GM19324 (cell line): ENCODE measurements around the gene DNAJC1.

Experiments used
- ATAC-seq: cut with Tn5 transposase; IDR thresholded peaks from one replicate; pipeline ENCODE4 v1.9.1; 2021; ENCODE audit warnings: mild to moderate bottlenecking, moderate library complexity; ENCODE audit not compliant: unreplicated experiment, low FRiP score

Gene DNAJC1

DNA sequence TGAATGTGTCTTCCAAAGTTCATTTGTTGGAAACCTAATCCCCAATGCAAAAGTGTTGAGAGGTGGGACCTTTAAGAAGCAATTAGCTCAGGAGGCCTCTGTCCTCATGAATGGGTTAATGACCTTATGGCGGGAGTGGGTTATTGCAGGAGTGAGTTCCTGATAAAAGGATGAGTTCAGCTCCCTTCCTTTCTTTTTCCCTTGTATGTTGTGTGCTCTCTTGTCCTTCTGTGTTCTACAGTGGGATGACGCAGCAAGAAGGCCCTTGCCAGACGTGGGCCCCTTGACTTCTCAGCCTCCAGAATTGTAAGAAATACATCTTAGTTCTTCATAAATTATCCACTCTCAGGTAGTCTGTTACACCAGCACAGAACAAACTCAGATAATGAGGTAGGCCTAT is 206.0 kb downstream of the DNAJC1 start:
- no peak for ATAC-seq

DNA sequence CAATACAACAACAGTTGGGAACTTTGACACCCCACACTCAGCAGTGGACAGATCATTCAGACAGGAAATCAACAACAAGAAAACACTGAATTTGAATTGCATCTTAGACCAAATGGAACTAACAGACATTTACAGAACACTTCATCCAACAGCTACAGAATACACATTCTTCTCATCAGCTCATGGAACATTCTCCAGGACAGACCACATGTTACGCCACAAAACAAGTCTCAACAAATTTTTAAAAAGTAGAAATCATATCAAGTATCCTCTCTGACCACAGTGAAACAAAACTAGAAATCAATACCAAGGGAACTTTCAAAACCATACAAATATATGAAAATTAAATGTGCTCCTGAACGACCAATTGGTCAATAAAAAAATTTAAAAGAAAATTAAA is 212.3 kb downstream of the DNAJC1 start:
- ATAC-seq: no peak

DNA sequence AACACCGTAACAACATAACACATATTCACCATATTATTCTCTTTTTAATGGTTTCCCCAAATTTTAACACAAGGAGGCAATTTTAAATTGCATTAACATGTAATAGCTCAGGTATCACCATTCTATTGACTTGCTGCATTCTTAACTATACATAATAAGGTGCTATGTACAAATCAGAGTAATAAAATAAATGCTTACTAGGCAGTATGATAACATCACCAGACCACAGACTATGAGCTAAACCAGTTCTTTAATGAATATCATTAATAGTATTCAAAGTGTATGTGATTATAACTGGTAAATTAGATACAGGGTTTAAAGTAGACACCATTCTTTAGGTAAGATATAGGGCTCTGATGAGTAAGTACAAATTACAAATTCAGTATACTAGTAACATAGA is 226.6 kb downstream of the DNAJC1 start:
- no peak for ATAC-seq

DNA sequence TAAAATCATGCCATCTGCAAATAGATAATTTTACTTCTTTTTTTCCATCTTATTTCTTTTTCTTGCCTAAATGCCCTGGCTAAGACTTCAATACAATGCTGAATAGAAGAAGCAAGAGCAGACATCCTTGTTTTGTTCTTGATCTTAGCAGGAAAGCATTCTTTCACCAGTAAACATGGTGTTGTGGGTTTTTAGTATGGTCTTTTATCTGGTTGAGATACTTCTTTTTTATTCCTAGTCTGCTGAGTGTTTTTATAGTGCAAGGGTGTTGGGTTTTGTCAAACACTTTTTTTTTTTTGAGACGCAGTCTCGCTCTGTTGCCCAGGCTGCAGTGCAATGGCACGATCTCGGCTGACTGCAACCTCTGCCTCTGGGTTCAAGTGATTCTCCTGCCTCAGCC is 232.3 kb downstream of the DNAJC1 start:
- no peak for ATAC-seq

DNA sequence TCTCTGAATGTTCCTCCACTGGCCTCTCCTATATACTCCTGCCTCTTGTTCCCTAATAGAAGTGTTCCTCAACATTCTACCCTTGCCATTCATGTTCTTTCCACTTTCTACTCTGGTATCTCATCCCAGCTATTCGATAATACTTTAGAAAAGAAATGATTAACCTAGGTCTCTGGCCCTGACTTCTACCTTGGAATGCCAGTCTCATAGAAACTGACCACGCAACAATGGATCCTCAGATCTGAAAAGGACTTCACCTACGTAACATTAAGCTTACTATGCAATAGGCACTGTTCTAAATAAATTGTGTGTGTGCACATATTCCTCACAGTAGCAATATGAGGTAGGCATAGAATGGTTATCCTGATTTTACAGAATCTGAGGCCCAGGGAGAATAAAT is 234.5 kb downstream of the DNAJC1 start:
- ATAC-seq: no peak

DNA sequence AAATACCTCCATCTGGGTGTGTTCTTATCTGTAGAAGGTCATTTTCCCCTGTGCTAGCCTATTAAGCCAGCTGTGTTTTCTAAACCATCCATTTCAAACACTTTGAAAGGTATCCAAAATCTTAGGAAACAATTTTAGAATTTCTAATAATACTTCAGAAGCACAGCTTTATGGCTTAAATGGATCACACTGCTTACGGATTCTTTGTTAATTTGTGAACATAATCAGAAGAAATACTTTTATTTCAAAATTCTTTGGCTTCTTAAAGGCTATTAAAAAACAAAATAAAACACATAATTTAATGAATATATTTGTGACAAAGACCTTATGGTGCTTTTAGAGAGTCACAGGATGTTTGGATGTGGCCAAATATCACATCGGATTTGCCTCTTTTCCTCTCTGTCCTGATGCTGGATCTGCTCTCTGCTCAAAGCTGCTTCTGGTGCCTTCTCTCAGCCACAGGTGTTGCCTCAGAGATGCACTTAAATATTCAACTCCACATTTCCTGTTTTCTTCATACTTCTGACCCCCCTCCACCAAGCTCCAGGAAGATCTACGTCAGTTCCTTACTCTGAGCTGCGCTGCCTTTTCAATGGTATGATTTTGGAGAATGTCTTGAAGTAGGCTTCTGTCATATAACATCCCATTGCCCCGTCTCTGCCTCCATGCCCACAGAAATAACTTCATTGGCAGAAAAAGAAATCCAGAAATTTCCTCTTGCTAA is 238.9 kb downstream of the DNAJC1 start:
- ATAC-seq: no peak

DNA sequence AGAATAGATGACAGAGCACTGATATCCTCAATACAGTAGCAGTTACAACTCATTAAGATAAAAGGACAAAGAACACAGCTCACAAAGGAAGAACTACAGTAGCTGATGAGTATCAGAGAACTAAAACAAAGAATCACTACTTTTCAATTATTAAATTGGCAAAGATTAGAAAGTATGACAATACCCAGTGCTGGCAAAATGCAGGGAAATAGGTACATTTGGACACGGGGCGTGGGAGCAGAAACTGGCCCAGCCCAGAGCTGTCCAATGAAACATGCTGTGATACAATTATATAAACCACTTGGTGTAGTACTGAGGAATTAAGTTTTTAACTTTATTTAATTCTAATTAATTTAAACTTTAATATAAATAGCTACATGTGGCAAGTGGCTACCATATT is 243.2 kb downstream of the DNAJC1 start:
- no peak for ATAC-seq

DNA sequence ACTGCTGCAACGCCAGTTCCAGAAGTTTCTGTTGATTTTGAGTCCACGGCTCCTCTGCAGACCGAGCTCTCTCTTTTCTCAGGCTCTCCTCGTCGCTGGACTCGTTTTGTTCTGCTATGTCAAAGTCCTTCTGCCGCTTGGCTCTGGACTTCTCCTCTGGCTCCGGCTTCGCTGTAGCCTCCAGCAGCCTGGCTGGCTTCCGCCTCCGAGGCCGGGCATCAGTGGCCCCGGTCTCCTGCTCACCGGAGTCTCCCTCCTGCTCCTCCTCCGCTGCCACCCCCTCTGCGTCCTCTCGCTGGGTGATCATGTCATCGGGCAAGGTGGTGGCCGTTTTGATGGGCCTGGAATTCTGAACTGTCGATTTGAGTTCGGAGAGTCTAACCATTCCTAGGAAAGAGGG is 244.3 kb downstream of the DNAJC1 start:
- ATAC-seq: no peak

DNA sequence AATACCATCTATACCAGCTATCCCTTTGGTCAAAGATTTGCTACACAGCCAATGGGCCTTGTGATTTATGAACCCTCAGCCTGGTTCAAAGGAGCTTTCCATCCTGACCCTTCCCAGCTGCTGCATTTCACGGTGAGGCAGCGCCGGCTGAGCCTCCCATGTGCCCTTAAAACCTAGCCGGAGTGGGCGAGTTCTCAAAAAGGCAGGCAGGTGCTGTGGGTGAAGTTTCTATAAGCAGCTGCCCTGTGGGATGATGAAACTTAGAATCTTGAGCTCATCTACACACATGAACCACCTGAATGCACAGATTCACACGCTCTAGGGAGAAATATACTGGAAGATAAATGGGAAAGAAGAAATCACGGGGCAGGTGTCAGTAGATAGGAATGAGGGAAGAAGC is 244.8 kb downstream of the DNAJC1 start:
- no peak for ATAC-seq

DNA sequence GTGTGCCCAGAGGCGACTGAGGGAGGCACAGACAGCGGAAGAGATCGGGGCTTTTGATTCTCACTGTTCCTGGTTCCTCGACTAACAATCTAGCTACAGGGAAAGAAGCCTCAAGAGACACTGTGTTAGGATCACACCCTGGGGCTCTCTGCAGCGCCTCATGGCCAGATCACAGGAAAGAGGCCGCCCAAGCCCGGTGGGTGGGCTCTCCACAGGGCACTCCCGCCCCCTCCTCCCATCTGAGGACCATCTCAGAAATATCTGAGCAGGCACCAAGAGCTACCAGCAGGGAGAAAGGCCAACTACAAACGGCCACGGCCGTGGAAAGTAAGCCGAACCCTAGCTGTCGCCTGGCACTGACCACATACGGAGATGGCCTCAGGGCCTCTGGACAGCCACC is 245.3 kb downstream of the DNAJC1 start:
- ATAC-seq: no peak

DNA sequence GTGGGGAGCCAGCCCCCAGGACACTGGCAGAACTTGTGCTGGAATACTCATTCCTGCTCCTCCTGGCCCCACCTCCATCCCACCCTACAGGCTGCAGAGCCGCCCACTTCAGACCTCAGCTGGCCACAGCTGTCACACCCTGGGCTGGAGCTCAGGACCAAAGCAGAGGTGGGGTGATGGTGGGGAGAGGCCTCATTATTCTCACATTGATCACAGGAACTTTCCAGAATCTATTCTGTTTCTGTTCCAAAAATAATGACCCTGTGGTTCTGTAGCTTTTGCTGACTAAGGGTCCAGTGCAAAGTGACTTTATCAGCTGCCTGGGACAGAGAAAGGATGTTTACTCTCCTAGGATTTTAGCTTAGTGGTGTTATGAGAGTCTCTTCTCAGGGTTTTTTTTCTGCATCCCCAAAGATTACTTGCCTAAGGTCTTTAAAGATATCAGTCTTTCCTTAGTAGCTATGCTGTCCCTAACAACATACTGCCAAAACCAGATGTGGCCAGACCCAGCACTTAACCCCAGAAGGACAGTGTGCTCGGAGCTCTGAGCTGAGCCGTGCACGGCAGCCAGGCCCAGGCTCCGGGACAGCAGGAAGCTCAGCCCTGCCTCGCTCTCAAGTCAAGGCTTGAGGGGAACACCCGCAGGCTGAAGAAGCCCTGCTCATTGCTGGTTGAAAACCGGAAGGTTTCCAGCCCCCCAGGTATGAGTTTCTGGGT is 246.2 kb downstream of the DNAJC1 start:
- no peak for ATAC-seq

DNA sequence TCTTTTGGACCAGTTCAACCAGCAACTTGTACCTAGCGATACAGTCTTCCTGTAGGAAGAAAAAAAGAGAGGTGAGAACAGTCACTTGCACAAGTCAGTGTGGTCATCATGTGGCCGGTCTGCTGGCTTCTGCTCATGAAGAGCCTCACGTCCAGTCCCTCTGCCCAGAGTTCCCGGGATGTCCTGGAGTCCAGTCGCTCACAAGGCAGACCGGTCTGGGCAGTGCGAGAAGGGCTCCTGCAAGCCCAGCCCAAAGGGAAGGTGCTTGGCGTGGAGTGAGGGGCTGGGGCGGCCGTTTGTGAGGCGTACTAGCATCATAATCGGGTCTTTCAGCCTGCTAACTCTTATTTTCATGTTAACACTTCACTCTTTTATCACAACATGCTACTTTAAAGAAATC is 246.8 kb downstream of the DNAJC1 start:
- ATAC-seq: no peak

DNA sequence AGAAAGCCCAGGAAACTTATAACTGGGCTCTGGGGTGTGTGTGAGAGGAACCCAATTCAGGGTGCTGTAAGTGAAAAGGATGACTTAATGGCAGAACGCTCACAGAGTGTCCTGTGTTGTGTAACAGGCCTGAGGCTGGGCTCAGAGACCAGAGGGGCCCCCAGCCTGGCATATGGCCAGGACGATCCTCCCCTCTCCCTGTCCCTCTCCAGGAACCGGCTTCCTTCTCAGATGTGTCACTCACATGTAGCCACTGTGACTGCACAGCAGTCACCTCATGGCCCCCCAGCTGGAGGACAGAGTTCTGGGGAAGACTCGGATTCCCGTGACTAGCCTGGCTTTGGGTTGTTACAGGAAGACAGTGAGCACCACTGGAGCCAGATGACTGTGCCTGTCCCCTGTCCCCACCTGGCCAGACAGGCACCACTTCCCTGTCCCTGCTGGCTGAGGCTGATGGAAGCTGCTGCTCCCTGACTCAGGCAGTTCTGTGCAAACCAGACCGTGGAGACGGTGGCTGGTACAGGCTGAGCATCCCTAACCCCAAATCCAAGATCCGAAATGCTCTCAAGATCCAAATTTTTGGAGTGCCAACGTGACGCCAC is 249.0 kb downstream of the DNAJC1 start:
- ATAC-seq: no peak

DNA sequence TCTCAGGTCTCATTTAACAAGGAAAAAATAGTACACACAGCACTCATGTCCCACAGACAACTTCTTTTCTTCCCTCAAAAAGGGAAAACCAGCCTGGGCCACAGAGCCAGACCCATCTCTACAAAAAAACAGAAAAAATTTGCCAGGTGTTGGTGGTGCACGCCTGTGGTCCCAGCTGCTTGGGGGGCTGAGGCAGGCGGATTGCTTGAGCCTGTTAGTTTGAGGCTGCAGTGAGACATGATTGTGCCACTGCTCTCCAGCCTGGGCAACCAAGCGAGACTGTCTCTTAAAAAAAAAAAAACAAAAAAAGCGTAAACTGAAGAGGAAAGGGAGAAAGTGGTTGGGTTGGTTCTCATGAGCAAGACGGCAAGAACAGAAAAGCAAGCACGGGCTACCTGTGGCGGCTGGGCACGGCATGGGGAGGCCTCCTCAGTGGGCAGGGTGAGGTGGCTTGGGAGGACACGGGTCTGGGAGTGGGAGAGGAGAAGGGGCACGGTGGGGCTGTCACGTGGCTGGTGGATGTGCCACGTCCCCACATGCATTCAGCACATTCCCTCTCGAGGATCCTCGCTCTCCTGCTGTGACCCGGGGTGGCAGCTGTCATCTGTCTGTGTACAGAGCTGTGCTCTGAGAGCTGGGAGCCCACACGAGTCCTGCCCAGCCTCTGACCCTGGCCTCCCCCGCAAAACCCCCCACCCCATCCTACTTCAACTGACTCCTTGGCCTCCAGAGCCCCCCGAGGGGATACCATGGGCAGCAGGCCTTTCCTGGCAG is 249.8 kb downstream of the DNAJC1 start:
- ATAC-seq: no peak

DNA sequence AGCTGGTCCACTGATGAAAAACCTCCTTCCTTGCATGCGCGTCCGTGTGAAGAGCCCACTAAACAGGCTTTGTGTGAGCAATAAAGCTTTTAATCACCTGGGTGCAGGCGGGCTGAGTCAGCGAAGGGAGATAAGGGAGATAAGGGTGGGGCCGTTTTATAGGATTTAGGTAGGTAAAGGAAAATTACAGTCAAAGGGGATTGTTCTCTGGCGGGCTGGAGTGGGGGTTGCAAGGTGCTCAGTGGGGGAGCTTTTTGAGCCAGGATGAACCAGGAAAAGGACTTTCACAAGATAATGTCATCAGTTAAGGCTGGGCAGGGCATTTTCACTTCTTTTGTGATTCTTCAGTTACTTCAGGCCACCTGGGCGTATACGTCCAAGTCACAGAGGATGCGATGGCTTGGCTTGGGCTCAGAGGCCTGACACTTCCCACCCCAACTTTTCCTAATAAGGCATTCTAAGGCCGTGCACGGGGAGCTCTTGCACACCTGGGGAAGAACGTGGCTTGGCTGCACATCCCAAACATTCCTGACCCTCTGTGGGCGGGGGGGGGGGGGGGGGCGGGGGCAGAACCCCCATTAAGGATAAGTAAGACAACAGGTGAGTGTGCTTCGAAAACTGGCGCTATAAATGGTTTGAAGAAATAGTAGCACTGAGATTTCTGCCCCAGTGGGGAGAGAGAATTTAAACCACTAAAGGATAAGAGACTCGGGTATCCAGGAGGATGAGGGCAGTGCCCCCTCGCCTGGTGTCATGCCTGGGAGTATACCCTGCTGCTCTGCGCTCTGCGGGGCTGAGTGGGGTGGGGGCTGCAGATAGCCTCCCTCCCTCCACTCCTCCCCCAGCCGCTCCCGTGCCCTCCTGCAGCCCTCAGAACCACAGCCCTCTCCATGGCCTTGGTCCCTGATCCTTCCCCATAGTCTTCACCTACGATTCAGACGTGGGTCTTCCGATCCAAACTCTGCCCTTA is 251.9 kb downstream of the DNAJC1 start:
- ATAC-seq: no peak

DNA sequence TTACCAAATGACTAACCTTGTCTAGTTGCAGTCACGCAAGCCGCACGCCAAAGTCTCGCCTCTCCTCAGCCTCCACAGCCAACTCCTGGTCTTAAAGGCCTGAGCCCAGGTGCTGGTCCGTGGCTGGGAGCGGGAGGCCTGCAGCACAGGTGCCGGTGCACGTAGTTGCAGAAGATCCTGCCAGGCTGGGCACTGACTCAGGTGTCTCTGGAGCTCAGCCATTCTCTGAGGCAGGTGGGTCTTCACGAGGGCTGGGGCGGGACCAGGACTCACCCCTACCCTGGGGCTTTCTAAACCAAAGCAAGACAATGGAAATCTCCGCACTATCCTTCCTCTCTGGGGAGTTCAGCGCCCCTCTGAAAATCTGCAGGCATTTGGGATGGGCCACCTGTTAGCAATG is 253.1 kb downstream of the DNAJC1 start:
- ATAC-seq: no peak

DNA sequence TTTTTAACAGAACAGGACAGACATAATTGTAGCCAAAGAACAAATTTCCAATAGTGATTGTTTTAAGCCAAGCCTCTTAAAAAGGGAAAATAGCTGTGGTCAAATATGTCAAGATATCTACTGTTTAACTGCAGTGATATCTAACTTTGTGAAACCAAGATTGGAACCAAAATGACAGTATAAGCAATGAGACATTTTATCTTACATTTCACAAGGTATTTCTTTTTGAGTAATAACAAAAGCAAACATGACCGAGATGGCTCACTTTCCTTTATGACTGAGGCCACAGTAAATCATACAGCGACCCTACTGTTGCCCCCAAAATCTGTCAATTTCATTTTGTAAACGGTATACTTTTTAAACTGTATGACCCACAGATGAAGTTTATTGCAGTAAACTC is 253.7 kb downstream of the DNAJC1 start:
- ATAC-seq: no peak

DNA sequence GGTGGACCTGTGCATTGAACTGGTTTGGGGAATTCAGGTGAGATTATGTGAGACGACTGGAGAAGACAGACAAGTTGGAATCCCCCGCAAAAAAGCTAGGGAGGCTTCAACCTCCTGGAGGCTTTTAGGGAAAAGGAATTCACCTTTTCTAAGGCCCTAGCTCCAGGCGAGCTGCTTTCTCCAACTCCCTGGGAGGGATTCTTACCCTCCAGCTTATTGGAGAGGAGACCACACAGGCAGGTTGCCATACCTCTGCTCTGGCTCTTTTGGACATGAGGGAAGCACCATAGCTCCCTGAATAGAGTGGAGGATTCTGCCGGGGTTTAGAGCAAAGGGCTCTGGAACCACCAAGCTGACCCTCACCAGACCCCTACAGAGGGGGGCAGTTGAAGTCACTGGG is 255.7 kb downstream of the DNAJC1 start:
- no peak for ATAC-seq

DNA sequence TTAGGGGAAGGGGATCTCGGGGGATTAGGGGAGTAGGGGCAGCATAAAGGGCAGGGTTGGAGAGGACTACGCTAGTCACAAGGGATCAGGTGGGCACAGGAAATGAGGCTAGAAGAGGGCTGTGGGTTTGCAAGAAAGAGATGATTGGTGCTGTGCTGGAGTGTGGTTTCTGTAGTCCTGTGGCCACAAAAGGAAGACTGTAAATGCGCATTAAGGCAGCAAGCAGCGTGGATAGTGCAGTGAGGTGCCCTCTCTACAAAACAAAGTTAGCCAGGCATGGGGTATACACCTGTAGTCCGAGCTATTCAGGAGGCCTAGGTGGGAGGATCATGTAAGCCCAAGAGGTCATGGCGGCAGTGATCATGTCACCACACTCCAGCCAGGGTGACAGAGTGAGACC is 257.4 kb downstream of the DNAJC1 start:
- no peak for ATAC-seq

DNA sequence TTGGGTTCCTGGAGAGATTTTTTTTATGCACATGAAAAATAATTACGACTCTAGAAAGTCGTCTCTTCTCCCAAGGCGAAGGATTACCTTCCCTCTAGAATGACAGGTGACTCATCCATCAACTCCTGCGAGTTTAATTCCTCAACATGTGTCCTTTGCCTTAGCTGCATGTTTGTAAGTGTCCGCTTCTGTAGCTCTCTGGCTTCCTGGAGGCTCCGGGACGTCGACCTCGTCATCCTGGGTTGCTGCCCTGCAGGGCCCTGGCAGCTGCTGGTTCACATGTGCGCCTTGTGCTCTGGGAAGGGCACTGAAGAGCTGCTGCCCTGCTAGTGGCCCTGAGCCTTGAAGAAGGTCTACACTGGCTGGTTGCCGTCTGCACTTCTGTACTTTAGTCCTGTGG is 259.3 kb downstream of the DNAJC1 start:
- ATAC-seq: no peak
